ENCODE measurements around the gene NBEAL2. TPM values are rescaled to one million over a fixed set of nuclear protein-coding genes. Genes with fewer than 3 reads are reported as not detected.

Gene NBEAL2
- total and polyA plus RNA-seq, 10 of the 15 experiments (the other 5 are each of a cell fraction or from before 2014, with no cell fraction given), result 0.07 to 127 (median 29.4) TPM

DNA sequence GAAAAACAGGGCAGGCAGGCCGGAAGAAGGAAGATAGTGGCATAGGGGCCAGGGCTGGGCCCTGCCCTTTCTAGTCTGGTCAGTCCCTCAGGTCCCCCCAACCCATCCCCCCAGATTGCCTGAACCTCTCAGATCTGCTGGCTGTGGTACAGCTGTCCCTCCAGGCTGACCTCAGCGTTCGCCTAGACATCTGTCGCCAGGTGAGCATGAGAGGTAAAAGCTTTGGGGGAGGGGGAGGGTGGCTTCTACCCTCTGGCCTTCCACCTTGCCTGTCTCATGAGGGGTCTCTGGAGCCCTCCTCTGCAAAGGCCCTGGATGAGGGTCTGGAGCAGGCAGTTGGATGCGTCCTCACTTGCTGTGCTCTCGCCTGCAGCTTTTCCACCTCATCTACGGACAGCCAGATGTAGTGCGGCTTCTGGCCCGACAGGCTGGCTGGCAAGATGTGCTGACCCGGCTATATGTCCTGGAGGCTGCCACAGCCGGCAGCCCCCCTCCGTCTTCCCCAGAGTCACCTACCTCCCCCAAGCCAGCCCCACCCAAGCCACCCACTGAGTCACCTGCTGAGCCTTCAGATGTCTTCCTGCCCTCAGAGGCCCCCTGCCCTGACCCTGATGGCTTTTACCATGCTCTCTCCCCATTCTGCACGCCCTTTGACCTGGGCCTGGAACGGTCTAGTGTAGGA, 20.2 kb downstream of the NBEAL2 start:
- Histone ChIP-seq H3K36me3 (ENCODE audit: control insufficient read depth in 2 of 2, insufficient read depth in 2 of 2, low read length in 1 of 2) (peaks cover 19 to 48% of the 10 kb centered on the region in 2 experiments; a peak in 3 of 4 replicates), H3K9ac (ENCODE audit: control insufficient read depth, insufficient read depth, low read length) (no peak overlapping the region), H2AFZ (ENCODE audit: control insufficient read depth, low read depth, low read length) (no peak overlapping the region), H3K79me2 (ENCODE audit: control insufficient read depth, insufficient read depth, low read length) (no peaks in the 10 kb centered on the region), H3K27ac (ENCODE audit: control insufficient read depth, insufficient read depth) (no peak overlapping the region), H3K4me2 (ENCODE audit: control insufficient read depth, insufficient read depth) (no peak overlapping the region), H3K9me3 (replicated peaks; ENCODE audit: control insufficient read depth, insufficient read depth, low read length) (no peaks in the 10 kb centered on the region), H3K27me3 (replicated peaks in 1 of 2; ENCODE audit: control insufficient read depth in 2 of 2, insufficient read depth in 2 of 2, low read length in 1 of 2) (no peaks in the 10 kb centered on the region), H3K4me3 (no peak overlapping the region), H3K4me1 (ENCODE audit: control insufficient read depth, insufficient read depth, low read length) (no peaks in the 10 kb centered on the region), H4K20me1 (ENCODE audit: control insufficient read depth, insufficient read depth) (no peaks in the 10 kb centered on the region)
- ChIA-PET POLR2A (no interaction called here), SMC1A (ENCODE audit: uncharacterized antibody, unreplicated experiment) (no interaction called here), RAD21 (ENCODE audit: unreplicated experiment) (interaction anchor here (1.8 kb wide), 1 partner anchor 20 kb away, joined by 5 read pairs; the partner anchor contains the start of gene NBEAL2), CTCF (interaction anchor here (0.6 to 2.7 kb wide), 4 partner anchors 12 to 206 kb away, joined by 3 to 14 read pairs (median 3); no protein-coding TSS in a partner anchor)
- DNase-seq (ENCODE audit: low read depth, low spot score), result no peak
- no peak for FAIRE-seq
- TF ChIP-seq ZNF622 (IDR thresholded peaks at IDR 0.05), result no peak
- WGBS (ENCODE audit: insufficient coverage, insufficient replicate concordance, low lambda C conversion rate, missing lambda C conversion rate), result 96% methylated on average over 14 of the region's 14 CpGs
- in situ Hi-C loops (cut with MboI) (no loop called here), intact Hi-C loops (cut with micrococcal nuclease; ENCODE audit: unreplicated experiment) (loop anchor here (2.0 kb wide), 1 partner anchor 133 kb away; no protein-coding TSS in a partner anchor)
- ATAC-seq, result no peak
- BruUV-seq (replicated peaks), result no TSS peak

GRCh38 chr3:47000198-47000815, 20.8 kb downstream of the NBEAL2 start:
- SMC1A ChIA-PET (ENCODE audit: uncharacterized antibody, unreplicated experiment), result no interaction called here
- H3K4me1 ChIP-seq (ENCODE audit: control insufficient read depth, insufficient read depth, low read length), result no peaks in the 10 kb centered on the region
- H2AFZ ChIP-seq (ENCODE audit: control insufficient read depth, low read depth, low read length), result no peak overlapping the region
- no peak overlapping the region for H3K4me2 ChIP-seq (ENCODE audit: control insufficient read depth, insufficient read depth)
- no peak overlapping the region for H3K27ac ChIP-seq (ENCODE audit: control insufficient read depth, insufficient read depth)
- no peaks in the 10 kb centered on the region for H3K9me3 ChIP-seq (replicated peaks; ENCODE audit: control insufficient read depth, insufficient read depth, low read length)
- no peaks in the 10 kb centered on the region for H3K79me2 ChIP-seq (ENCODE audit: control insufficient read depth, insufficient read depth, low read length)
- BruUV-seq (replicated peaks), result no TSS peak
- 95% methylated on average over 10 of the region's 10 CpGs for WGBS (ENCODE audit: insufficient coverage, insufficient replicate concordance, low lambda C conversion rate, missing lambda C conversion rate)
- CTCF ChIA-PET, result no interaction called here
- no peaks in the 10 kb centered on the region for H3K27me3 ChIP-seq (replicated peaks in 1 of 2; ENCODE audit: control insufficient read depth in 2 of 2, insufficient read depth in 2 of 2, low read length in 1 of 2)
- peaks cover 17 to 48% of the 10 kb centered on the region in 2 experiments; a peak in 3 of 4 replicates for H3K36me3 ChIP-seq (ENCODE audit: control insufficient read depth in 2 of 2, insufficient read depth in 2 of 2, low read length in 1 of 2)
- ATAC-seq (no peak), DNase-seq (ENCODE audit: low read depth, low spot score) (no peak), FAIRE-seq (no peak)
- intact Hi-C loops (cut with micrococcal nuclease; ENCODE audit: unreplicated experiment), result no loop called here
- in situ Hi-C loops (cut with MboI), result no loop called here
- H3K4me3 ChIP-seq, result no peak overlapping the region
- no peak overlapping the region for H3K9ac ChIP-seq (ENCODE audit: control insufficient read depth, insufficient read depth, low read length)
- H4K20me1 ChIP-seq (ENCODE audit: control insufficient read depth, insufficient read depth), result no peaks in the 10 kb centered on the region
- POLR2A ChIA-PET, result no interaction called here
- RAD21 ChIA-PET (ENCODE audit: unreplicated experiment), result no interaction called here
- TF ChIP-seq CHD4 (IDR thresholded peaks at IDR 0.05) (no peak), EZH2 (IDR thresholded peaks at IDR 0.05; ENCODE audit: borderline replicate concordance, control insufficient read depth, low read depth, low read length) (no peak), ZZZ3 (IDR thresholded peaks at IDR 0.05; ENCODE audit: control insufficient read depth, insufficient read length, low read depth) (no peak), RAD21 (IDR thresholded peaks at IDR 0.05; ENCODE audit: insufficient read depth, low read depth, low read length) (no peak), GABPA (IDR thresholded peaks at IDR 0.05; ENCODE audit: low read depth) (no peak), CEBPB (IDR thresholded peaks at IDR 0.05; ENCODE audit: borderline replicate concordance in 1 of 2, low read depth in 2 of 2, low read length in 2 of 2) (no peak), IRF3 (IDR thresholded peaks at IDR 0.05) (no peak), BACH1 (IDR thresholded peaks at IDR 0.05; ENCODE audit: borderline replicate concordance) (no peak), TCF7 (IDR thresholded peaks at IDR 0.05; ENCODE audit: borderline replicate concordance) (no peak), RFX5 (IDR thresholded peaks at IDR 0.05; ENCODE audit: low read depth, low read length) (no peak), MTA3 (IDR thresholded peaks at IDR 0.05; ENCODE audit: borderline replicate concordance, low read length) (no peak), ZNF24 (IDR thresholded peaks at IDR 0.05) (no peak), ZBED1 (IDR thresholded peaks at IDR 0.05; ENCODE audit: borderline replicate concordance) (no peak)
- TF ChIP-seq, protein P1, sequence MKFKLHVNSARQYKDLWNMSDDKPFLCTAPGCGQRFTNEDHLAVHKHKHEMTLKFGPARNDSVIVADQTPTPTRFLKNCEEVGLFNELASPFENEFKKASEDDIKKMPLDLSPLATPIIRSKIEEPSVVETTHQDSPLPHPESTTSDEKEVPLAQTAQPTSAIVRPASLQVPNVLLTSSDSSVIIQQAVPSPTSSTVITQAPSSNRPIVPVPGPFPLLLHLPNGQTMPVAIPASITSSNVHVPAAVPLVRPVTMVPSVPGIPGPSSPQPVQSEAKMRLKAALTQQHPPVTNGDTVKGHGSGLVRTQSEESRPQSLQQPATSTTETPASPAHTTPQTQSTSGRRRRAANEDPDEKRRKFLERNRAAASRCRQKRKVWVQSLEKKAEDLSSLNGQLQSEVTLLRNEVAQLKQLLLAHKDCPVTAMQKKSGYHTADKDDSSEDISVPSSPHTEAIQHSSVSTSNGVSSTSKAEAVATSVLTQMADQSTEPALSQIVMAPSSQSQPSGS (IDR thresholded peaks at IDR 0.05; ENCODE audit: low read length), result no peak

Data from GM12878 (cell line).